HG03342 (cell line): Measurements from ENCODE around the gene MAST4.

Source experiments
- ATAC-seq: cut with Tn5 transposase; IDR thresholded peaks from one replicate; pipeline ENCODE4 v1.9.1; 2021; ENCODE audit warnings: mild to moderate bottlenecking, moderate library complexity; ENCODE audit not compliant: unreplicated experiment

MAST4 gene

GRCh38 chr5:66864240-66864884 lies 268.2 kb downstream of the MAST4 start:
- no peak for ATAC-seq

GRCh38 chr5:66867618-66868322 lies 271.6 kb downstream of the MAST4 start:
- ATAC-seq: no peak

- no peak for ATAC-seq
Observed at GRCh38 chr5:66869347-66869746, 273.2 kb downstream of the MAST4 start.

- ATAC-seq: no peak
Observed at GRCh38 chr5:66870708-66871107, 274.5 kb downstream of the MAST4 start.

- no peak for ATAC-seq
Observed at GRCh38 chr5:66871651-66872050, 275.5 kb downstream of the MAST4 start.

GRCh38 chr5:66872736-66873331 lies 276.6 kb downstream of the MAST4 start:
- no peak for ATAC-seq

GRCh38 chr5:66874004-66874403 lies 277.8 kb downstream of the MAST4 start:
- no peak for ATAC-seq

- no peak for ATAC-seq
Observed at GRCh38 chr5:66875315-66875714, 279.1 kb downstream of the MAST4 start.

- no peak for ATAC-seq
Observed at GRCh38 chr5:66876266-66876807, 280.1 kb downstream of the MAST4 start.

- no peak for ATAC-seq
Observed at GRCh38 chr5:66877843-66878242, 281.6 kb downstream of the MAST4 start.

- ATAC-seq: no peak
Observed at GRCh38 chr5:66880401-66880800, 284.2 kb downstream of the MAST4 start.

GRCh38 chr5:66881480-66882161 lies 285.4 kb downstream of the MAST4 start:
- no peak for ATAC-seq

GRCh38 chr5:66882606-66883227 lies 286.5 kb downstream of the MAST4 start:
- ATAC-seq: no peak

- no peak for ATAC-seq
Observed at GRCh38 chr5:66884564-66885243, 288.5 kb downstream of the MAST4 start.

- ATAC-seq: no peak
Observed at GRCh38 chr5:66886941-66887340, 290.7 kb downstream of the MAST4 start.

GRCh38 chr5:66888613-66889012 lies 292.4 kb downstream of the MAST4 start:
- no peak for ATAC-seq

- no peak for ATAC-seq
Observed at GRCh38 chr5:66889056-66889455, 292.9 kb downstream of the MAST4 start.

GRCh38 chr5:66889524-66889923 lies 293.3 kb downstream of the MAST4 start:
- no peak for ATAC-seq

- ATAC-seq: no peak
Observed at GRCh38 chr5:66891184-66891925, 295.2 kb downstream of the MAST4 start.

GRCh38 chr5:66892716-66893115 lies 296.5 kb downstream of the MAST4 start:
- no peak for ATAC-seq
